ENCODE data around the gene CAPN7. TPM values are rescaled to one million over a fixed set of nuclear protein-coding genes. Genes with fewer than 3 reads are reported as not detected.

Gene CAPN7
- total RNA-seq, 1 donor from 2014 or later: 26.2 TPM

DNA sequence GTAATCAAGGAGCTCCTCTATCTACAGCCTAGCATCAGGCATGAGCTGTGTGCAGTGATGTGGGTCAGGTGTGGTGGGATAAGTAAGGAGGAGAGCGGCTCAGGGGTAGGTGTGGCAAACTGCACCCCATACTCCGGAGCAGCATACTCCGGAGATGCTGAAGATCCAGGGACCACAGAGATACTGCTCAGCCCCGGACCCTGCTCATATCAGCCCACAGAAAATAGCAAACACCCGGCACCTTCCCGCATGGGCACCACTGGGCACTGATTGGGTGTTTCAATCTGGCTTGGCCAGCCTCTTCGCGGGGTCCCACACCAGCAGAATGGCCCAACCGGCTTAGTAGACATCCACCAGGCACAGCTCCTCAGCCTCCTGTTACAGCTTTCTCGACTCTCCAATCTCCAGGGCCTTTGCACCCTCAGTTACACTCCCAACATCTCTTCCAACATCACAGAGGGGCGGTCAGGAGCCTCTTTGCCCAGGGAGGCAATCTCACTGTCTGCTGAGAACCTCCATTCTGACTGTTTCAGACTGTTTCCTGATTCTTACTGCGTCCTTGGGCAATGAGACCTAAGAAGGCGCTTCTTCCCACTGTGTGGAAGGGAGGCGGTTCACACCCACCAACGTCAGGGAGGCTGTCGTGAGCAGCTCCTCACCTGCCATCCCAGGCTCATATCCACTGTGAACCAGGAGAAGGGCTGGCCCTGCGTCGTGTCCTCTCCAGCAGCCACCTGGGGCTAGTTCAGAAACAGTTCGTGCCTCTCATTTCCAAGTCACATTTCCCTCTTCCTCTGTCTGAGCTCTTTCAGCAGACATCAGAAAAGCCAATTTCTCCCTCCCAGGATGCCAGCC lies 59.8 kb downstream of the CAPN7 start:
- Histone ChIP-seq H3K36me3 (peaks cover under 1% of the 10 kb centered on the region), H3K9me3 (replicated peaks) (no peaks in the 10 kb centered on the region), H3K27ac (replicated peaks) (no peak overlapping the region), H3K27me3 (ENCODE audit: low read depth) (no peaks in the 10 kb centered on the region), H3K4me3 (no peak overlapping the region), H3K4me1 (peaks cover 43% of the 10 kb centered on the region)
- TF ChIP-seq, protein P1, sequence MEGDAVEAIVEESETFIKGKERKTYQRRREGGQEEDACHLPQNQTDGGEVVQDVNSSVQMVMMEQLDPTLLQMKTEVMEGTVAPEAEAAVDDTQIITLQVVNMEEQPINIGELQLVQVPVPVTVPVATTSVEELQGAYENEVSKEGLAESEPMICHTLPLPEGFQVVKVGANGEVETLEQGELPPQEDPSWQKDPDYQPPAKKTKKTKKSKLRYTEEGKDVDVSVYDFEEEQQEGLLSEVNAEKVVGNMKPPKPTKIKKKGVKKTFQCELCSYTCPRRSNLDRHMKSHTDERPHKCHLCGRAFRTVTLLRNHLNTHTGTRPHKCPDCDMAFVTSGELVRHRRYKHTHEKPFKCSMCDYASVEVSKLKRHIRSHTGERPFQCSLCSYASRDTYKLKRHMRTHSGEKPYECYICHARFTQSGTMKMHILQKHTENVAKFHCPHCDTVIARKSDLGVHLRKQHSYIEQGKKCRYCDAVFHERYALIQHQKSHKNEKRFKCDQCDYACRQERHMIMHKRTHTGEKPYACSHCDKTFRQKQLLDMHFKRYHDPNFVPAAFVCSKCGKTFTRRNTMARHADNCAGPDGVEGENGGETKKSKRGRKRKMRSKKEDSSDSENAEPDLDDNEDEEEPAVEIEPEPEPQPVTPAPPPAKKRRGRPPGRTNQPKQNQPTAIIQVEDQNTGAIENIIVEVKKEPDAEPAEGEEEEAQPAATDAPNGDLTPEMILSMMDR (IDR thresholded peaks at IDR 0.05; ENCODE audit: borderline replicate concordance): no peak
- DNase-seq: no peak
- intact Hi-C loops (cut with micrococcal nuclease): loop anchor here (5.0 kb wide), 1 partner anchor 111 kb away; no protein-coding TSS in a partner anchor

DNA sequence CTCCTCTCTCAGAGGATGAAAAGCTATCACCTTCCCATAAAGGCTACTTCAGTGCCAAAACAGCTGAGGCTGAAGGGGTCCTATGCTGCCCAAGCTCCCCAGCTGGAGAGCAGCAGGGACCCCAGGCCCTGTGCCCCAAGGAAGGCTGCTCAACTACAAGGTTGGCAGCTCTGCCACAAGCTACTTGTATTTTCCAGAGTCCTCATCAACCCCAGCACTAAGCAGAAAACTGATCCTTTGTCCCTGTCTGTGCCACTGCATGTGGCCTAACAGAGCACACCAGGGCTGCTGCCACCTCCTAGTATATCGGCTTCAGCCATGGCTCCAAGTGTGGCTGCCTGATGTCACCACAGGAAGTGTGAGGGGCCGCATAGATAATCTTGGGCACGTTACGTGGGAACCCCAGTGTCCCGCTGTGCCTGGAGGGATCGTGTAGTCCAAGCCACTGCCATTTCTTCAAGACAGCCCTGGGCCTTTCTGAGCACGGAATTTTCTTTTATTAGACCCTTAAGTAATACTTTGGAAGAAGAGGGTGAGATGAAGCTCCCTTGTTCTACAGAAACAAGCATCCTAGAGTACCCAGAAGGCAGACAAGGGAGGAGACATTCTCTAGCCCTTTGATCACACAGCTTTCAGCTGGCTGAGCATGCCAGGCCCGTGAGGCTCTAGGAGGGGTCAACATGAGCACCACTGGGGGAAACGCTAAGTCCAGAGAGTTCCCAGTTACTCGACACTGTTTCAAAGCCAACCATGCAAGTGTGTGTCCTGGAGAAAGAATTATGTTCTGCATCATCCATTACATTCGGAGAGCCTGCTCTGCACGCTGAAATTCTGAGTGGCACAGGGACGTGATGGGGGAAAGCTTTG lies 60.7 kb downstream of the CAPN7 start:
- TF ChIP-seq, protein P1 (IDR thresholded peaks at IDR 0.05; ENCODE audit: borderline replicate concordance): no peak
- no peak for DNase-seq
- intact Hi-C loops (cut with micrococcal nuclease): loop anchor here (5.0 kb wide), 1 partner anchor 111 kb away; no protein-coding TSS in a partner anchor
- Histone ChIP-seq H3K4me1 (peaks cover 43% of the 10 kb centered on the region), H3K36me3 (no peaks in the 10 kb centered on the region), H3K4me3 (no peak overlapping the region), H3K9me3 (replicated peaks) (no peaks in the 10 kb centered on the region), H3K27me3 (ENCODE audit: low read depth) (no peaks in the 10 kb centered on the region), H3K27ac (replicated peaks) (no peak overlapping the region)

DNA sequence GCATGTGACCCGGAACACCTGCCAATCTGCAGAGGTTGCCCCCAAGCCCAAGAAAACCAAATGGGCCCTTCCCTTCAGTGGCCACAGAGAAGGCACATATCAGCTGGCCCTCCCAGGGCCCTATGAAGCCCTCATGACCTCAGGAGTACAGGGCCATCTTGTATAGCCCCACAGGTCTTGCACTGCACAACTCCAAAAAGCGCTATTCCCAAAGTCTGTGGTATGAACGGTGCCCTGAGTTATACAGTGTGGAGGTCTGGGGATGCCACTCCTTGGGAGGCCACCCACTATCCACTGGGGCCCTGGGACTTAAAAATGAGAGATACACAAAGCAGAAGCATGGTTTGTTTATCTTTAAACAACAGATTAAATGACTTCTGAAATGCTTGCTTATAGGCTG lies 61.5 kb downstream of the CAPN7 start:
- no peak overlapping the region for H3K4me3 ChIP-seq
- H3K4me1 ChIP-seq: peaks cover 43% of the 10 kb centered on the region
- intact Hi-C loops (cut with micrococcal nuclease): loop anchor here (5.0 kb wide), 1 partner anchor 110 kb away; no protein-coding TSS in a partner anchor
- H3K27ac ChIP-seq (replicated peaks): no peak overlapping the region
- DNase-seq: no peak
- H3K9me3 ChIP-seq (replicated peaks): no peaks in the 10 kb centered on the region
- TF ChIP-seq, protein P1 (IDR thresholded peaks at IDR 0.05; ENCODE audit: borderline replicate concordance): no peak
- no peaks in the 10 kb centered on the region for H3K27me3 ChIP-seq (ENCODE audit: low read depth)
- no peaks in the 10 kb centered on the region for H3K36me3 ChIP-seq

DNA sequence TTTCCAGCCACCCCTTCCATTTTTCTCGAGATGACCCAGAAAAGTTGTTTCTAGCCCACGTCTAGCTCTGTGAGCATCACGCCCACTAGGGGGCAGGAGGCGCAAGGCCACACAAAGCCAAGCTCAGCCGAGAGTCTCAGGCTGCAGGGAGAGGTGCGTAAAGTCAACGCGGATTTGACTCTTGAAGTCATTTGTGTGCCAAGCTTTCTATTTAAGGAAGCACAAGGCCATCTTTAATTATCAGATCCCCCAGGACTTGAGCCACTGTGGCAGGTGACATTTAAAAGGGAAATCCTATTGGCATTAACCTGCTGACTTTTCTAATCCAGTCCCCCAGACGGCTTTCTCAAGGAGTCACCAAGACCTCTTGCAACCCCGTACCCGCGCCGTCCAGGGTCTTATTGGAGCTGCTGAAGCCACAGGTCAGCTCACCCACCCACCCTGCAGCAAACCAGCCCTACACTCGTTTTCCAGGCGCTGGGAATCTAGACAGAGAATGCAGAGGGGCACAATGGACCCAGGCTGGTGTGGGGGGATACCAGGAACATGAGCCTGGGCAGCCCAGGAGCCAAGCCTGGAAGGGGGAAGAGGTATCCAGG lies 62.1 kb downstream of the CAPN7 start:
- Histone ChIP-seq H3K27ac (replicated peaks) (peak overlapping the region; percentile 47), H3K36me3 (no peaks in the 10 kb centered on the region), H3K9me3 (replicated peaks) (no peaks in the 10 kb centered on the region), H3K4me3 (no peak overlapping the region), H3K4me1 (peaks cover 43% of the 10 kb centered on the region), H3K27me3 (ENCODE audit: low read depth) (no peaks in the 10 kb centered on the region)
- peak; percentile 84 for DNase-seq
- TF ChIP-seq, protein P1 (IDR thresholded peaks at IDR 0.05; ENCODE audit: borderline replicate concordance): peak; percentile 95
- intact Hi-C loops (cut with micrococcal nuclease): loop anchor here (2.0 to 5.0 kb wide), 2 partner anchors 65 to 109 kb away; partner anchors contain the start of gene SH3BP5
